GM18505 (cell line): Measurements from ENCODE around the gene CD22.
"Not testable (repeated sequence)": the region's sequence is repeated elsewhere in the genome, so short reads cannot be mapped to it uniquely, and the experiment has no call there.

Experiments
- ATAC-seq: cut with Tn5 transposase; IDR thresholded peaks from one replicate; pipeline ENCODE4 v1.9.1; 2021; ENCODE audit not compliant: unreplicated experiment
- POLR2A ChIP-seq: IDR thresholded peaks from 4 replicates; pipeline ENCODE4 v1.6.1; 2011; ENCODE audit warnings: borderline replicate concordance; ENCODE audit not compliant: insufficient read depth, insufficient read length; ENCODE audit errors: extremely low read depth

Gene CD22

DNA sequence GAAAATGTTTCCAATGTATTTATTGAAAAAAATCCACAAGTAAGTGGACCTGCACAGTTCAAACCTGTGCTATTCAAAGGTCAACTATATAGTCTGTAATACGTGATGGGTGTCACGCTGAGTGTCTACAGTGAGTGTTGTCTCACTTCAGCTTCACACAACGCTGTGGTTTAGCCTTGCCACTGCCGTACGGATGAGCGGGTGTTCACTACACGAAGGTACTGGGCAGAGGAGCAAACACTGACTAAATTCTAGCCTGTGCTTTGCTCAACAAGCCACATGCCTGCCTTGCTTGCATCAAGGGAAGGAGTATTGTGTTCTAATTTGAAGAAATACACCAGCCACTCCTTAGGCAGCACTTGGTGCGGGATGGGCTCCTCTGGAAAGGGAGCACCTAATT lies 25.9 kb downstream of the CD22 start:
- no peak for ATAC-seq
- no peak for TF ChIP-seq POLR2A

GRCh38 chr19:35355791-35356460 lies 26.9 kb downstream of the CD22 start:
- ATAC-seq = no peak
- TF ChIP-seq POLR2A = no peak

DNA sequence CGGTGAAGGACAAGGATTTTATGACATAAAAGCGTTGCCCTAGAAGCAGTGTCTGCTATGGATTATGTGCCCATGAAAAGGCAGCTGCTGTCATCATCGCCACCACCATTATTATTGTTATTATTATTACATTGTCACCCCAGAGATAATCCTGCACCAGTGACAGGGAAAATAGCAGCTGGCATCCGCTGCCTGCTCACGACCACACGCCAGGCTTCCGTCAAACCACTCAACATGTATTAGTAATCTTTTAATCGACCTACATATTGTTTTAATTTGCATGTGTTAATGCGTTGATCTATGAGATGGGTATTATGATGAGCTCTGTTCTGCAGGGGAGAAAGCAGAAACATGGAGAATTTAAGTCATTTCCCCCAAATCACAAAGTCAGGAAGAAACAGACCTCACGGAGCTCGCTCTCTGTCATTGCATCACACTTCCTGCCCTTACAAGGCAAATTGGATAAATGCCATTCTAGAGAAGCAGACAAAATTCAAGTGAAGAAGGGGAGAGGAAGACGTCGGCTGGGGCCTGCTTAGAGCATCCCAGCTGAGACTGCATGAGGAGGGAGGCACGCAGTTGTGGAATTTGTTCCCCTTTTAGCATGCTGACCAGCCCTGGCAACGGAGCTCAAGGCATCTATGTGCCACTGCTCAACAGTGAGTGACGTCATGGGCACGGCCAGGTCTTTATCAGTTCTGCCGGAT lies 29.0 kb downstream of the CD22 start, which contains the start of gene FFAR3:
Gene FFAR3 (plus strand): TSS at position 594 of the 707 bp plus-strand sequence. CDS start 431 bp downstream, outside the sequence.
- ATAC-seq = no peak
- no peak for TF ChIP-seq POLR2A

DNA sequence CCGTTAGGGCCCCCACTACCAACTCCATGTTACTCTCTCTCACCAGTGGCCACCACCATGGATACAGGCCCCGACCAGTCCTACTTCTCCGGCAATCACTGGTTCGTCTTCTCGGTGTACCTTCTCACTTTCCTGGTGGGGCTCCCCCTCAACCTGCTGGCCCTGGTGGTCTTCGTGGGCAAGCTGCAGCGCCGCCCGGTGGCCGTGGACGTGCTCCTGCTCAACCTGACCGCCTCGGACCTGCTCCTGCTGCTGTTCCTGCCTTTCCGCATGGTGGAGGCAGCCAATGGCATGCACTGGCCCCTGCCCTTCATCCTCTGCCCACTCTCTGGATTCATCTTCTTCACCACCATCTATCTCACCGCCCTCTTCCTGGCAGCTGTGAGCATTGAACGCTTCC lies 29.8 kb downstream of the CD22 start:
- not testable (repeated sequence) for ATAC-seq

GRCh38 chr19:35359395-35359794 lies 30.4 kb downstream of the CD22 start:
- ATAC-seq = not testable (repeated sequence)

DNA sequence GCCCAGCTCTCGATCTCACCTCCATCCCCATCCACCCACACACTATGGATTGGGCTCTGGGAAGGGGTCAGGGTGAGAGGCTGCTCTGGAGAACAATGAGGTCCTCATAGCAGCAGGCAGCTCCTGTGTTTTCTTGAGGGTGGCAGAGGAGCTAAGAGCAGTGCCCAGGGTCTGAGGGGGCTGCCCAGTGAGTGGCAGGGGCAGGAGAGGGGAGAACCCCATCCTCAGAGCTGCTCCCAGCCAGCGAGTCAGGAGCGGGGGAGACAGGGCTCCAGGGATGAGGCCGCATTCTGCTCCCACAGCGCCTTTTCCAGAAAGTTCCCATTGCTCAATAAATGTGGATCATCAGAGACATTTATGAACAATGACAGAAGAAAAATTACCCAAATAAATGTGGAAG lies 31.1 kb downstream of the CD22 start:
- ATAC-seq = not testable (repeated sequence)

- TF ChIP-seq POLR2A = no peak
- ATAC-seq = no peak
Observed at GRCh38 chr19:35360880-35361420, 32.0 kb downstream of the CD22 start.

- TF ChIP-seq POLR2A = no peak
- ATAC-seq = no peak
Observed at GRCh38 chr19:35362261-35363000, 33.4 kb downstream of the CD22 start.

- no peak for ATAC-seq
- no peak for TF ChIP-seq POLR2A
Observed at GRCh38 chr19:35363001-35363590, 34.1 kb downstream of the CD22 start.

GRCh38 chr19:35363711-35364425 lies 34.9 kb downstream of the CD22 start:
- no peak for TF ChIP-seq POLR2A
- ATAC-seq = no peak

DNA sequence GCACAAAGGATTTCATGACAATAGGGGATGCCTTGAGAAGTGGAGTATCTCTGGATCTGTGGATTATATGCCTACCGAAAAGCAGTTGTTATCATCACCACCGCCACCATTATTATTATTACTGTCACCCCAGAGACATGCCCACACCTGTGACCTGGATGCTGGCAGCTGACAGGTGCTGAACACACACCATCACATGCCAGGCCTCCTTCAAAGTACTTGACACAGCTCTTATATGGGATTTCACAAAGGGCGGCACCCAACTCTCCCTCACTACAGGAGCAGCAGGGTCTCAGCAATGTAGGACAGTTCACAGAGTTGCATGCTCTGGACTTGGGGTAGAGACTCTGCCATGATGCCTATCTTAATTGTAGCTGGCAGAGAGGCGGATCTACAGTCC lies 36.3 kb downstream of the CD22 start:
- TF ChIP-seq POLR2A = no peak
- ATAC-seq = no peak

GRCh38 chr19:35368378-35368777 lies 39.4 kb downstream of the CD22 start:
- TF ChIP-seq POLR2A = no peak
- ATAC-seq = no peak

- no peak for TF ChIP-seq POLR2A
- no peak for ATAC-seq
Observed at GRCh38 chr19:35369522-35369921, 40.5 kb downstream of the CD22 start.
